HG03159 (cell line): ENCODE data around the gene TPTE.
"Not testable (repeated sequence)": the region's sequence is repeated elsewhere in the genome, so short reads cannot be mapped to it uniquely, and the experiment has no call there.

Source experiments
- ATAC-seq: cut with Tn5 transposase; IDR thresholded peaks from one replicate; pipeline ENCODE4 v1.9.1; 2021; ENCODE audit warnings: mild to moderate bottlenecking, moderate library complexity; ENCODE audit not compliant: unreplicated experiment

Gene TPTE

GRCh38 chr21:10521091-10521598 lies at the start of gene TPTE:
Gene TPTE, plus strand, starts transcription at chr21:10521583. Its CDS starts 17,141 bp downstream, at chr21:10538724.
- no peak for ATAC-seq

- not testable (repeated sequence) for ATAC-seq
These were observed 49.4 kb upstream of the TPTE start for GRCh38 chr21:10471999-10472398.

DNA sequence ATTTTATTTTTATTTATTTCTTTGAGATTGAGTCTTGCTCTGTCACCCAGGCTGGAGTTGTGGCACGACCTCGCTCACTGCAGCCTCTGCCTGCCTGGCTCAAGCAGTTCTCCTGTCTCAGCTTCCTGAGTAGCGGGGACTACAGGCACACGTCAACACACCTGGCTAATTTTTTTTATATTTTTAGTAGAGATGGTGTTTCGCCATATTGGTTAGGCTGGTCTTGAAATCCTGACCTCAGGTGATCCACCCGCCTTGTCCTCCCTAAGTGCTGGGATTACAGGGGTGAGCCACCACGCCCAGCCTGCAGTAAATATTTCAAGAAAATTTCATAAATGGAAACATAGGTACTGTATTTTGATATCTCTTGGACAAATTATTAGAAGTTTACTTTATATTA lies 43.6 kb upstream of the TPTE start:
- not testable (repeated sequence) for ATAC-seq

- not testable (repeated sequence) for ATAC-seq
These were observed 41.5 kb upstream of the TPTE start for GRCh38 chr21:10479875-10480274.

DNA sequence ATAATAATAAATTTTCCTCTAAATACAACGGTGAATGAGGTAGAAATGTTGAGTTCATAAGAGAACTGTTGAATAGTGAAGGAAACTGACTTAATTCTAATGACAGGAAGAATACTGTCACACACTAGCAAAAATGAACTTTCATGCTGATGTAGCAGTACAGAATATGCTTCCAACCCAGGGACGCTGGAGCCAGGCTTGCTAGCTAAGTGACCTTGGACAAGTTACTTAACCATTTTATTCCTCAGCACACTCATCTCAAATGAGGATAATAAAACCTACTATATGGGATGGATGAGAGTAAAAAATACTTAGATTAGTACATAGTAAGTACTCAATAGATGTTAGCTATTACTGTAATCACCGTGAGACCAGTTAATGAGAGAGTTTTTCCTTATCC lies 36.5 kb upstream of the TPTE start:
- not testable (repeated sequence) for ATAC-seq

DNA sequence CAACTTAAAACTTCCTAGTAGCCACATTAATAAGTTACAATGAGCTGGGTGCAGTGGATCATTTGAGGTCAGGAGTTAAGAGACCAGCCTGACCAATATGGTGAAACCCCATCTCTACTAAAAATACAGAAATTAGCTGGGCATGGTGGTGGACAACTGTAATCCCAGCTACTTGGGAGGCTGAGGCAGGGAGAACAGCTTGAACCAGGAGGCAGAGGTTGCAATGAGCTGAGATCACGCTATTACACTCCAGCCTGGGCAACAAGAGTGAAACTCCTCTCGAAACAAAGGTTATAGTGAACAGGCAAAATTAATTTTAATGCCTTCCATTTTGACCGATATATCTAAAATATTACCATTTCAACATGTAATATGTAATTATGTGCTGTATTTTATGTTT lies 30.9 kb upstream of the TPTE start:
- not testable (repeated sequence) for ATAC-seq

DNA sequence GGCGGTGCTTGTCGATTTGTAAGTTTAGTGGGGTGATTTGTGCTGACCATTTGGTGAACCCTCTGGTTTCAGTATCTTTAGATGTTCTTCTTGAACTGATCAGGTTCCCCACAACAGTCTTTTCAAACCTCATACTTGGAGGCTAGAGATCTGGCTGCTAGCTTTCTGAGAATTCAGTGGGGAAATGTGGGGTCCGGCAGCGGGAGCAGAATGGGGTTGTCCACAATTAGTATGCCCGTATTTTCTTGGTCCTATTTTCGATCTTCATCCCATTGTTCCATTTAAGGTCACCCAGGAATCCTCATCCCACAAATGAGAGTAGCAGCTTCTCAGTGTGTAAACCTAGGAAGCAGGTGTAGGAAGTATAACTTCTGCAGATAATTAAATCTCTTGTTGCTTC lies 10.3 kb upstream of the TPTE start:
- no peak for ATAC-seq

- not testable (repeated sequence) for ATAC-seq
These were observed 4.5 kb upstream of the TPTE start for GRCh38 chr21:10516889-10517288.

DNA sequence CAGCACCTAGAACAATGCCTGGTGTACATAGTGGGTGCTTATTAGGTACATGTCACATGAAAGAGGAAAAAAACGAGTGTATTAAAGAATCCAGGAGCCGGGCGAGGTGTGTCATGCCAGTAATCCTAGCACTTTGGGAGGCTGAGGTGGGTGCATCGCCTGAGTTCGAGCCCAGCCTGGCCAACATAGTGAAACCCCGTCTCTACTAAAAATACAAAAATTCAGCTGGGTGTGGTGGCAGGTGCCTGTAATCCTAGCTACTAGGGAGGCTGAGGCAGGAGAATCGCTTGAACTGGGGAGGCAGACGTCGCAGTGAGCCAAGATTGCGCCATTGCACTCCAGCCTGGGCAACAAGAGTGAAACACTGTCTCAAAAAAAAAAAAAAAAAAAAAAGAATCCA lies 3.5 kb upstream of the TPTE start:
- not testable (repeated sequence) for ATAC-seq

DNA sequence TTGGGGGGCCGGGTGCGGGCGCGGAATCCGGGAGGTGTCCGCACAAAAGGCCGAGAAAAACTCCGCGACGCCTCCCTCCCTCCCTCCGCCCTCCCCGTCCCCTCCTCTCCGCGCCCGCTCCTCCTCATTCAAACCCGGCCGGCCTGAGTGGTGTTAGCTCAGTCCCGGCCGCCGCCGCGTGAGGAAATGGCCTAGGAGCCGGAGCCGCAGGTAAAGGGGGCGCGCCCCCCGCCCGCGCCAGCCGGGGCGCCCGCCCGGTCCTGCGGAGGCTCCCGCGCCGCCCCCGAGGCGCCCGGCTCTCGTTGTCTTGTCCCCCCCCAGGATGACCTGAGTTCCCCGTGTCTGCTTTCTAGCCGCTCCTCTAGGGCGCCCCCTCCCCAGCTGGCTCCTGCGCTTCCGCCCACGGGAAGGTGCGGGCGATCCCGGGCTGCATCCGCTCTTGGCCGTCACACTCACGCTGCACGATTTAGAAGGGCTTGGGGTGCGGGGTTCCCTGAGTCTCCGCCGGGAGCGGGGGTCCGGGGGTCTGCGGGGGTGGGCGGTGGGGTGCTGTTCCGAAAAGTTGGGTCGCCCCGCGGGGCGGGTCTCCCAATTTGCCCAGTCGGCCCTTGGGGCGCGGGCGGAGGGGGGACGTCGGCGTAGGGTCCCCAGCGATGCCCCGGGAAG lies 585 bp downstream of the TPTE start:
- not testable (repeated sequence) for ATAC-seq

DNA sequence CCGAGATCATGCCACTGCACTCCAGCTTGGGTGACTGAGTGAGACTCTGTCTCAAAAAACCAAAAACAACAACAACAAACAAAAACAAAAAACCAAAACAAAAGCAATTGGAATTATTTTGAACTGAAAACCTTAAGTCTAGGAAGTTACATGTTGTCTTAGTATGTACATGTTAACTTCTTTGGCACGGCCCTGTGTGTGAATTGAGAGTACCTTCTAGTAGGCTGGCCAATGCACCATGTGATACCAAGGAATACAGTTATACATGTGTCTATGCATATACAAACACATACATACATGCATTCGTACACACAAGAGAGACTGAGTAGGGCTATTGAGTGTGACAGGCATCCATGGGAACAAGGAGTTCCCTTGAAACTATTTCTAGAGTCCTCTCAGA lies 18.6 kb downstream of the TPTE start:
- ATAC-seq: no peak

DNA sequence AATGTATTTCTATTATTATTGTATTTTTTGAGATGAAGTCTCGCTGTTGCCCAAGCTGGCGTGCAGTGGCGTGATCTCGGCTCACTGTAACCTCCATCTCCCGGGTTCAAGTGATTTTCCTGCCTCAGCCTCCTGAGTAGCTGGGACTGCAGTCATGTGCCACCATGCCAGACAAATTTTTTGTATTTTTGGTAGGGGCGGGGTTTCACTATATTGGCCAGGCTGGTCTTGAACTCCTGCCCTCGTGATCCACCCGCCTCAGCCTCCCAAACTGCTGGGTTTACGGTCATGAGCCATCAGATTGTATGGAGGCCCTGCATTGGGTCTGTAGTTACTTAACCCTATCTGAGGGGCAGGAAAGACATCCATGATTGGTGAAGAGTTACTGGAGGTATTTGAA lies 23.0 kb downstream of the TPTE start:
- not testable (repeated sequence) for ATAC-seq

DNA sequence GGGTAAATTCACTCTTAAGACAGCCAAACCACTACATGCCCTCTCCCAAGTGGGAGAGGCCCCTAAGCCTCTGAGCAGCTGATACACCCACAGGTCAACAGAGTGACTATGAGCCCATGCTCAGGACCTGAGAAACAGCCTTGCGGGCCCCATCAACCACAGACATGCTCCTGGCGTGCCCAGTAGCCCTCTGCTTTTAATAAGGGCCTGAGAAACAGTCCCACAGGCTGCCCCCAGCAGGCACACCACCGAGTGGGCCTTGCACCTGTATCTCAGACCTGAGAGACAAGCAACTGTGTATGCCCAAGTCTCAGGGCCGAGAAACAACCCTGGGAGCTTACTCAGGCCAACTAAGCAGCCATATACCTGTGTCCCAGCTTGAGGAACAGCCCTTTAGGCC lies 26.5 kb downstream of the TPTE start:
- ATAC-seq: not testable (repeated sequence)

DNA sequence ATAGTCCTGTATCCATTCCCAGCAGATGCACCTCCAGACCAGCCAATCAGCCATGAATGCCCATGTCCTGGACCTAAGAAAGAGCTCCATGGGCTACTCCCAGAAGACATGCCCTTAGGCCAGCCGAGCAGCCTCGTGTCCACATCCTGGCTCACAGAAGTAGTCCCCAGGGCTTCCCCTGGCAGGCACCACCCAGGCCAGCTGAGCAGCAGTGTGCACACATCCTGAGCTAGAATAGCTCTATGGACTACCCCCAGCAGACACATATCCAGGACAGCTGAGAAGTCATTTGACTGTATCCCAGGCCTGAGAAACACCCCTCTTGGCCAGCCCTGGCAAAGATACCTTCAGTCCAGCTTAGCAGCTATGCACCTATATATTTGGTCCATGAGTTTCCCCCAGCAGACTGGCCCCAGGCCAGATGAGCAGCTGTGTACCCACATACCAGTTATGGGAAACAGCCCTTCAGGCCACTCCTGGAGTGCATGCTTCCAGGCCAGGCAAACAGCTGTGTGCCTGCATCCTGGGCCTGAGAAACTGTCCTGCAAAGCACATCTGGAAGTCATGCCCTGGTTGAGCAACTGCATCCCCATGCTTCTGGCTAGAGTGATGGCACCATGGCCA lies 27.1 kb downstream of the TPTE start:
- ATAC-seq: not testable (repeated sequence)

GRCh38 chr21:10570803-10571202 lies 49.4 kb downstream of the TPTE start:
- not testable (repeated sequence) for ATAC-seq

DNA sequence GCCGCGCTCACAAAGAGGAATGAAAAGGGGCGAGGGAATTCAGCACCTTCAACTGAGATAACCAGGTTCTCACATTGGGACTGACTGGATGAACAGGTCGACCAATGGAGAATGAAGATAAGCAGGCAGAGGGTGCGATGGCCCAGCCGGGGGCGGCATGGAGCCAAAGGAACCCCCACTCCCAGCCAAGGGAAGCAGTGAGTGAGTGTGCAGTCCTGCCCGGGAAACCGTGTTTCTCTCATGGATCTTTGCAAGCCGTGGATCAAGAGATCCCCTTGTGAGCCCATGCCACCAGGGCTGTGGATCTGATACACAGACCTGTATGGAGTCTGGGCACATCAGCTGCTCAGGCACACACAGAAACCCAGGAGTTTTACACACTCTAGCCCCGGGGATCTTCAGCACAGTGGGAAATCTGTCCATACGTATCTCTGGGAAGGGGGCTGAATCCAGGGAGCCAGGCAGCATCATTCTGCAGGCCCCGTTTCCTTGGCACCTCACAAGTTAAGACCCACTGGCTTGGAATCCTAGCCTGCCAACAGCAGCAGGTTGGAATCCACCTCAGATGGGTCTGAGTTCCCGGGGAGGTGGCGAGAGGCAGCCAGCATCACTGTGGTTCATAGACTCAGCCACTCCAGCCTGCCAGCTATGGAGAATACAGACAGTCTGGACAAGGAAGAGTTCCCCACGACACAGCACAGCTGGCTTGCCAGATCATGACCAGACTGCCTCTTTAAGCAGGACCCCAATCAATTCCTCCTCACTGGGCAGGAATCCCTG lies 53.3 kb downstream of the TPTE start:
- ATAC-seq: not testable (repeated sequence)

GRCh38 chr21:10575311-10575667 lies 53.9 kb downstream of the TPTE start:
- no peak for ATAC-seq

- ATAC-seq: not testable (repeated sequence)
These were observed 57.5 kb downstream of the TPTE start for GRCh38 chr21:10578910-10579309.

DNA sequence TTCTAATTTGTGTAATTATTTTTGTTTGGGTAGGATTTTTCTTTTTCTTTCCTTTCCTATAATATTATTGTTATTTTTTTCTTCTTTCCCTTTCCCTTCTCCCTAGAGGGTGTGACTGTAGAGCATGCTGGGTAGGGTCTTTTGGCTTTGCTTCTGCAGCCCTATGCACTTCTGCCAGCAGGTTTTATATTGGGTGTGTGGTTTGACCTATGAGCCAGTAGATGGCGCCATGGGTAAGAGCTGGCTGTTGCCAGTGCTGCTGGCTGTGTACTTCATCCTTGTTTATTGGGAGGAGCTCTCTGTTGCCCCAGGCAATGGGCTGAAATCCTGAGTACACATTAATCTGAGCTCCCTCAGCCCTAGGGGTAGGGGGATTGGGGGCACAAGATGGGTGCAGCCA lies 67.7 kb downstream of the TPTE start:
- not testable (repeated sequence) for ATAC-seq

DNA sequence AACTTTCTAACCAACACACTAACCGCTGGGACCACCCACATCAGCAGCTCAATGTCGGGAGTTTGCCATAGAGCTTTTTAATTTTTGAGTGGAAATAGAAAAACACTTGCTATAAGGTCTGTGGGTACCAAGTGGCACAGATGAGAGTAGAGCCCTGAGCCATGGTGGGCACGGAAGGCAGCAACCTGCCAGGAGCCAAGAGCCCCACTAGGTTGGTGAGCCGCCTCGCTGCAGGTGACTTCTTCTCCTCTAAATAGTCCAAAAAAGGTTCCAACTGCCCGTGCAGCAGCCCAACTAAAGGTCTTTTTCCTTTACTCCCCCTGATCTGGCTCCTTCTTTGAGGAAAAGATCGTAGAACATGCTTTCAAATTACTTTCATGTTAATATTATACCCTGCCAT lies 85.7 kb downstream of the TPTE start:
- ATAC-seq: not testable (repeated sequence)

DNA sequence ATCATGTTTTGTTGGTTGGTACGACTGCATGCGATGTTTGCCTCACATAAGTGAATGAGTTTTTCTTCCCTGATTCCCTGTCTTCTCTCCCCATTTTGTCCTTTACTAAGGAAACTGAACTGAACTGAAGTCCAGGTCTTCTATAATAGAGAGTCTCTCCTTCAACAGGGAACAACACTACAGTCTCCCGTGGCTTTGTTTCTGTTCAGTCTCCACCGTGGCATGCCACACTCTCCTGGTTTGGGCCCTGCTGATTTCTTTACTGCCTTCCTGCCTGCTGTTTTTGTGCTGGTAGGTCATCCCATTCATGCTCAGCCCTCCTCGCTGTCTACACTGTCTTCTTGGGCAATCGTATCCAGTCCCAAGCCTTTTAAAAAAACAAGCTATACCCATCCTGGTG lies 92.9 kb downstream of the TPTE start:
- ATAC-seq: not testable (repeated sequence)

DNA sequence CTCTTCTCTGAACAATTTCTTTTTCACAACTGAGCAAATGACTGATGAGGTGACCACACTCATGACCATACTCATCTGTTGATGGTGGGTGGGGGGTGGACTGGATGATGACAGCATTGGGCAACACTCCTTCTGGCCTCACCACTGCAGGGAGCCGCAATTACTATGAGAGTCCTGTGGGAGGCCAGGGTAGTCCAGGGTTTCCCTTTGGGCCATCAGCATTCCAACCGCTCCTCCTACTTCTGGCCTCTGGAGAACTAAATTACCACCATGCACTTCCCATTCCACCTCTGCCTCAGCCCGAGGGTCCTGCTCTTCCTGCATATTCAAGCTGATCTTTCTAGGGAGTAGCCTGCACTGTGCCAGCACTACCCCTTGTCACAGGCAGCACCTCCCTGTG lies 94.7 kb downstream of the TPTE start:
- ATAC-seq: not testable (repeated sequence)
